Uterus (tissue), 4 donors: Measurements from ENCODE around the gene SEMA3B. TPM values are rescaled to one million over a fixed set of nuclear protein-coding genes. Genes with fewer than 3 reads are reported as not detected.
A peak's percentile ranks its signal among the peaks of the same experiment; 100 is the strongest.
"Not testable (repeated sequence)": the region's sequence is repeated elsewhere in the genome, so short reads cannot be mapped to it uniquely, and the experiment has no call there.

Experiments used
- DNase-seq, 2 donors: peaks; one replicate each; pipeline ENCODE4 v3.0.0-alpha.2; 2019 to 2020
- H3K27ac ChIP-seq, 2 donors: fragments of 200-600 bp; sonication (generic); 1 replicate in 1 of 2; 2 replicates in 1 of 2; pipeline ENCODE4 v1.5.1; 2016 to 2018
- H3K27me3 ChIP-seq, 2 donors: fragments of 200-600 bp; sonication (generic); one replicate each; pipeline ENCODE4 v1.5.1; 2018 to 2019; ENCODE audit warnings: control low read depth in 1 of 2
- H3K36me3 ChIP-seq, 2 donors: fragments of 200-600 bp; sonication (generic); one replicate each; pipeline ENCODE4 v1.5.1; 2019; ENCODE audit warnings: control low read depth in 1 of 2
- H3K4me1 ChIP-seq, 2 donors: fragments of 200-600 bp; sonication (generic); one replicate each; pipeline ENCODE4 v1.5.1; 2018 to 2019; ENCODE audit warnings: control low read depth in 1 of 2
- H3K4me3 ChIP-seq, 2 donors: fragments of 200-600 bp; sonication (generic); 1 replicate in 1 of 2; 2 replicates in 1 of 2; pipeline ENCODE4 v1.5.1; 2018 to 2019; ENCODE audit warnings: mild to moderate bottlenecking in 1 of 2
- H3K9me3 ChIP-seq, 2 donors: fragments of 200-600 bp; sonication (generic); one replicate each; pipeline ENCODE4 v1.5.1; 2019; ENCODE audit warnings: control low read depth in 1 of 2
- CTCF ChIP-seq, 4 experiments: fragments of 200-600 bp in 2 of 4; fragments of 450-650 bp in 2 of 4; sonication (generic) in 2 of 4; IDR thresholded peaks; one replicate each; pipeline ENCODE4 v1.5.1; 2016 to 2019; ENCODE audit warnings: antibody characterized with exemption in 4 of 4, mild to moderate bottlenecking in 2 of 4, moderate library complexity in 1 of 4
- POLR2A ChIP-seq, 2 donors: fragments of 450-650 bp; IDR thresholded peaks; one replicate each; pipeline ENCODE4 v1.6.1; 2016; ENCODE audit warnings: antibody characterized with exemption in 2 of 2, mild to moderate bottlenecking in 1 of 2, moderate library complexity in 1 of 2
- intact Hi-C: fragments of 100-400 bp; cut with DNase I; formaldehyde crosslinking; loops from one replicate; pipeline ENCODE4 v1.15.1; 2023; ENCODE audit warnings: low total_unique reads
- total RNA-seq, 4 donors: library from RNA; depleted of rRNA in 3 of 4; stranded (reverse); fragments of >200 nt in 3 of 4; gene quantifications; one replicate each; pipeline versions ENCODE4 v1.1.0 to v1.2.4, GENCODE V29; 2014 to 2023
- donor health status: DM: yes; HTN: yes; CAD: no.

The SEMA3B gene
- total RNA-seq, 4 donors from 2014 or later: 24.1 to 113 (median 77.2) TPM

- no peak for TF ChIP-seq POLR2A (IDR thresholded peaks at IDR 0.05)
- no peak for TF ChIP-seq CTCF (IDR thresholded peaks at IDR 0.05)
- DNase-seq: no peak
Measured at GRCh38 chr3:50258979-50259378, 10.0 kb upstream of the SEMA3B start.

GRCh38 chr3:50259432-50260026 lies 9.4 kb upstream of the SEMA3B start:
- TF ChIP-seq POLR2A (IDR thresholded peaks at IDR 0.05): no peak
- no peak for TF ChIP-seq CTCF (IDR thresholded peaks at IDR 0.05)
- Histone ChIP-seq H3K4me3 (peak overlapping the region in 1 of 2 donors; percentile 48), H3K27me3 (no peaks in the 10 kb centered on the region), H3K27ac (peak overlapping the region; percentile 97 to 99), H3K9me3 (no peaks in the 10 kb centered on the region), H3K36me3 (no peaks in the 10 kb centered on the region), H3K4me1 (peaks cover 0 to 20% of the 10 kb centered on the region in 2 donors)
- intact Hi-C loops: no loop called here
- no peak for DNase-seq

More at GRCh38 chr3:50258979-50259378, 10.0 kb upstream of the SEMA3B start:
- intact Hi-C loops: no loop called here
- no peaks in the 10 kb centered on the region for H3K36me3 ChIP-seq
- no peaks in the 10 kb centered on the region for H3K9me3 ChIP-seq
- H3K27ac ChIP-seq: peak overlapping the region; percentile 97 to 99
- H3K4me1 ChIP-seq: peaks cover 0 to 20% of the 10 kb centered on the region in 2 donors
- no peak overlapping the region for H3K4me3 ChIP-seq
- H3K27me3 ChIP-seq: no peaks in the 10 kb centered on the region

DNA sequence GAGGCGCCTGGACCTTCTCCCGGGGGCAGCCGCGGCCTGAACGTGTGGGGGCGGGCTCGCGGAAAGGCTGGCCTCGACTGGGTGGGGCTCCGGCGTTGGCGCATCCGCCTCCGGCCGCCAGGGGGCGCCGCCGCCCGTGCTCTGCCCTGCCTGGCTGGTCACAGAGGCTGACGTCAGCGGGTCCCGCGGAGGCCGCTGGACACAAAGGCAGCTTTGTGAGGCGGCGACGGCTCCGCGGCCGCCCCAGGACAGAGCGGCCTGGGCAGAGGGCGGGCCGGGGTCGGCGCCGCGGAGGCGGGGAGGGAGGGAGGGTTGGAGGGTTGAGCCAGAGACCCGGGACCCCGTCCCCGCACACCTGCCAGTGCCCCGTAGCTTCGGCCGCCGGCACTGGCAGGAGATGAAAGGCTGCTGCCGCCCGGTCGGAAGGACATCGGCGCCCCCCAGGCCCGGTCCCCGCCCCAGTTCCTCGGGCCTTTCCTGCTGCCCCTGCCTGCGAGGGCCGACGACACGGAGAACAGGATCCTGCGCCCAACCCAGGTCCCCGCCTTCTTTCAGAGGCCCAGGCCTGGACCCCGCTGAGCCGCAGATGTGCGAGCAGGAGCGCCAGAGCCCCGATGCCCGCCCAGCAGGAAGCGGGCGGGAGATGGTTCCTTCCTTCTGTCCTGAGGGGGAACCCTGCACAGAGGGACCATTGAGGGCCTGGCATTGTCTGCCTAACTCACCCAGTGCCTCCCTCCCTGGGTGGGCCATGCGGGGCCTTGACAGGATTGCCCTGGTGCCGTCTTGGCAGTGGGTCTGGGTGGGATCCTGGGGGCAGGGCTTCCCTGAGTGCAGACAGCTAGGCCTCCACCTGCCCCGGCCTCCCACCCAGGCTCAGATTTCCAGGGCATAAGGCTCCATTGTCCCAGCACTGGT lies 8.7 kb upstream of the SEMA3B start:
- Histone ChIP-seq H3K4me1 (peaks cover 4 to 21% of the 10 kb centered on the region in 2 donors), H3K9me3 (no peaks in the 10 kb centered on the region), H3K27me3 (no peaks in the 10 kb centered on the region), H3K27ac (peak overlapping the region; percentile 97 to 99), H3K4me3 (peak overlapping the region; percentile 48 to 51), H3K36me3 (no peaks in the 10 kb centered on the region)
- TF ChIP-seq POLR2A (IDR thresholded peaks at IDR 0.05) (peak; percentile 77 to 94), CTCF (IDR thresholded peaks at IDR 0.05) (peak; percentile 79 to 100 (median 99))
- intact Hi-C loops: no loop called here
- DNase-seq: peak; percentile 92 to 95

DNA sequence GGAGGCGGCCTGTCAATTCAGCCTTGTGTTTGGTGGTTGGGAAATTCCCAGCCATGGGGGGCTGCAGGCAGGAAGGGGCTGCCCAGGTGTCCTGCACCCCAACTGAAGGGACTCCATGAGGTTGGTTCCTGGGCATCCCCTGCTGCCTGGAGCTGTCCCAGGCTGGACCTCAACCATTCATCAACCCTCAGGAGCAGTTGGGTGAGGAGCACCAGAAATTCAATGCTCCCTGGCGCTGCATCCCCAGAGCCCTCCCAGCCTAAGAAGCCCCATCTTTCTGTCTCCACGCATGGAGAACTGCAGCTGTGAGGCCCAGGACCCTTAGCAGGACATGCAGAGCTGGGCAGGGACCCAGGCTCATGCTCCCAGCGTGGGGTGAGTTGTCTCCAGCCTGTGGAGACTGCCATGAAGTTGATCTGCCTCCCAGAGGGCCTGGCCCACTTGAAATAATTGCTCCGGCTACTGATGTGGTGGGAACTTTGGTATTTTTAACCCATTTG lies 8.0 kb upstream of the SEMA3B start:
- H3K27me3 ChIP-seq: no peaks in the 10 kb centered on the region
- peak overlapping the region; percentile 97 to 99 for H3K27ac ChIP-seq
- H3K4me1 ChIP-seq: peaks cover 7 to 28% of the 10 kb centered on the region in 2 donors
- no peaks in the 10 kb centered on the region for H3K9me3 ChIP-seq
- TF ChIP-seq POLR2A (IDR thresholded peaks at IDR 0.05): no peak
- TF ChIP-seq CTCF (IDR thresholded peaks at IDR 0.05): no peak
- H3K4me3 ChIP-seq: peak overlapping the region; percentile 48 to 51
- no peak for DNase-seq
- intact Hi-C loops: no loop called here
- no peaks in the 10 kb centered on the region for H3K36me3 ChIP-seq

GRCh38 chr3:50261505-50261904 lies 7.4 kb upstream of the SEMA3B start:
- Histone ChIP-seq H3K27ac (peak overlapping the region; percentile 97 to 99), H3K4me3 (no peak overlapping the region), H3K9me3 (no peaks in the 10 kb centered on the region), H3K36me3 (no peaks in the 10 kb centered on the region), H3K27me3 (no peaks in the 10 kb centered on the region), H3K4me1 (peaks cover 9 to 33% of the 10 kb centered on the region in 2 donors)
- intact Hi-C loops: no loop called here
- TF ChIP-seq POLR2A (IDR thresholded peaks at IDR 0.05) (no peak), CTCF (IDR thresholded peaks at IDR 0.05) (no peak)
- DNase-seq: no peak

- DNase-seq, H3K36me3 ChIP-seq, H3K9me3 ChIP-seq, H3K27me3 ChIP-seq, intact Hi-C loops, H3K4me3 ChIP-seq: not testable (repeated sequence)
- Histone ChIP-seq H3K4me1 (peaks cover 9 to 34% of the 10 kb centered on the region in 2 donors), H3K27ac (peak overlapping the region; percentile 97 to 99)
Measured at GRCh38 chr3:50262200-50262599, 6.7 kb upstream of the SEMA3B start.
